ENCODE data around the gene ASTN1. TPM values are rescaled to one million over a fixed set of nuclear protein-coding genes. Genes with fewer than 3 reads are reported as not detected.

Gene ASTN1
- total and polyA plus RNA-seq, 2 of the 4 experiments (the other 2 are of a cell fraction): under 0.01 to 0.07 TPM

- Histone ChIP-seq H3K18ac (ENCODE audit: low read depth, low read length) (no peak overlapping the region), H3K14ac (replicated peaks; ENCODE audit: low read depth, low read length) (no peak overlapping the region), H2BK5ac (ENCODE audit: low read depth, low read length, poor library complexity, severe bottlenecking) (no peak overlapping the region), H3K9me1 (ENCODE audit: insufficient read depth, low read length) (no peaks in the 10 kb centered on the region), H3K4ac (ENCODE audit: low read depth, low read length) (no peak overlapping the region), H4K5ac (ENCODE audit: low read depth, low read length) (no peak overlapping the region), H2BK15ac (ENCODE audit: low read depth, low read length) (no peak overlapping the region), H2AFZ (replicated peaks; ENCODE audit: low read length, poor library complexity) (no peak overlapping the region), H2AK5ac (ENCODE audit: low read depth, low read length) (no peak overlapping the region), H3K4me2 (ENCODE audit: low read depth, low read length) (no peak overlapping the region), H4K91ac (ENCODE audit: insufficient read depth, low read depth, low read length) (no peak overlapping the region), H3K4me3 (ENCODE audit: insufficient read depth, low read depth, low read length) (no peak overlapping the region), H3K9me3 (ENCODE audit: control insufficient read depth, insufficient read depth, low read length) (no peaks in the 10 kb centered on the region), H2BK120ac (ENCODE audit: low read depth, low read length) (no peak overlapping the region), H3K56ac (ENCODE audit: extremely low read depth, insufficient read depth, low read length) (no peak overlapping the region), H3K27me3 (ENCODE audit: control insufficient read depth, insufficient read depth, low read length) (no peaks in the 10 kb centered on the region), H3K79me1 (ENCODE audit: low read depth in 1 of 2, low read length in 2 of 2) (no peaks in the 10 kb centered on the region), H3K23ac (ENCODE audit: low read depth, low read length) (no peak overlapping the region), H4K20me1 (ENCODE audit: insufficient read depth, low read length) (no peaks in the 10 kb centered on the region), H2AK9ac (replicated peaks; ENCODE audit: low read depth, low read length, poor library complexity) (no peak overlapping the region), H3K27ac (ENCODE audit: insufficient read depth, low read length) (no peak overlapping the region), H2BK20ac (ENCODE audit: low read depth, low read length) (no peak overlapping the region), H4K8ac (ENCODE audit: low read depth in 2 of 2, low read length in 2 of 2) (no peak overlapping the region), H3K4me1 (ENCODE audit: control insufficient read depth, insufficient read depth, low read length) (no peaks in the 10 kb centered on the region), H3K9ac (ENCODE audit: low read depth, low read length) (no peak overlapping the region), H3K36me3 (ENCODE audit: control insufficient read depth, insufficient read depth, low read length) (no peaks in the 10 kb centered on the region)
- intact Hi-C loops (cut with micrococcal nuclease): no loop called here
- dilution Hi-C loops (cut with HindIII; ENCODE audit: low sequenced_read_pairs, unreplicated experiment): no loop called here
- in situ Hi-C loops (cut with MboI; ENCODE audit: low sequenced_read_pairs): no loop called here
- ATAC-seq (ENCODE audit: low read depth) (no peak), DNase-seq (no peak)
- no TSS peak for BruUV-seq (replicated peaks)
- no peak for TF ChIP-seq ELK1 (IDR thresholded peaks at IDR 0.05; ENCODE audit: borderline replicate concordance, low read depth, low read length)
- TF ChIP-seq SMC3 (IDR thresholded peaks at IDR 0.05; ENCODE audit: low read depth, low read length): no peak
- no peak for TF ChIP-seq RCOR1 (IDR thresholded peaks at IDR 0.05; ENCODE audit: insufficient replicate concordance, low read length)
- TF ChIP-seq CTCF (conservative IDR thresholded peaks at IDR 0.05; ENCODE audit: low read depth, low read length): no peak
- TF ChIP-seq MAFK (IDR thresholded peaks at IDR 0.05; ENCODE audit: low read depth, low read length): no peak
- no peak for TF ChIP-seq FOS (IDR thresholded peaks at IDR 0.05; ENCODE audit: low read depth, low read length)
- TF ChIP-seq MAZ (IDR thresholded peaks at IDR 0.05; ENCODE audit: borderline replicate concordance, low read depth, low read length): no peak
- no peak for TF ChIP-seq MXI1 (IDR thresholded peaks at IDR 0.05; ENCODE audit: borderline replicate concordance, low read depth, low read length)
- no peak for TF ChIP-seq RFX5 (IDR thresholded peaks at IDR 0.05; ENCODE audit: low read depth, low read length)
- ChIA-PET POLR2A (ENCODE audit: unreplicated experiment) (no interaction called here), CTCF (no interaction called here)
These were observed 110.0 kb downstream of the ASTN1 start for GRCh38 chr1:177054542-177054941.

All from IMR-90 (cell line).